IMR-90 (cell line): Measurements from ENCODE around the gene DIP2A. TPM values are rescaled to one million over a fixed set of nuclear protein-coding genes. Genes with fewer than 3 reads are reported as not detected.

Experiments
- ATAC-seq: fragments of 200-7000 bp; cut with Tn5 transposase; 2 replicates; pipeline ENCODE4 v1.9.1; 2020; ENCODE audit warnings: low read depth, mild to moderate bottlenecking, moderate library complexity
- BruUV-seq: library from RNA; stranded (reverse); fragments of 400-500 nt; replicated peaks from 2 replicates; lab custom pipeline; 2021; lab: Mats Ljungman, UMichigan
- CTCF ChIA-PET: fragments of 300-600 bp; formaldehyde crosslinking; extraction: SDS; loops from one replicate; lab custom pipeline; 2021; ENCODE audit warnings: antibody characterized with exemption; lab: Yijun Ruan, JAX
- POLR2A ChIA-PET: fragments of 300-600 bp; sonication (Branson Sonifier 250); formaldehyde crosslinking; loops from one replicate; lab custom pipeline; 2022; ENCODE audit warnings: antibody characterized with exemption; ENCODE audit not compliant: unreplicated experiment; lab: Charles Lee
- DNase-seq: peaks from one replicate; pipeline ENCODE4 v3.0.0; 2013
- H2AFZ ChIP-seq: replicated peaks from 2 replicates; pipeline ENCODE3; 2013; ENCODE audit warnings: low read length, mild to moderate bottlenecking; ENCODE audit not compliant: poor library complexity
- H2AK5ac ChIP-seq: 2 replicates; pipeline ENCODE4 v1.6.1; 2013; ENCODE audit warnings: low read depth, low read length, inconsistent platforms
- H2AK9ac ChIP-seq: replicated peaks from 2 replicates; pipeline ENCODE3; 2013; ENCODE audit warnings: mild to moderate bottlenecking, low read depth, low read length, moderate library complexity; ENCODE audit not compliant: poor library complexity
- H2BK120ac ChIP-seq: 2 replicates; pipeline ENCODE4 v1.6.1; 2013; ENCODE audit warnings: low read depth, low read length, inconsistent platforms
- H2BK15ac ChIP-seq: 3 replicates; pipeline ENCODE4 v1.6.1; 2013; ENCODE audit warnings: low read depth, low read length, inconsistent platforms
- H2BK20ac ChIP-seq: 2 replicates; pipeline ENCODE4 v1.6.1; 2013; ENCODE audit warnings: low read depth, mild to moderate bottlenecking, inconsistent platforms, low read length, moderate library complexity
- H2BK5ac ChIP-seq: 2 replicates; pipeline ENCODE4 v1.6.1; 2013; ENCODE audit warnings: mild to moderate bottlenecking, low read depth, low read length, inconsistent platforms; ENCODE audit not compliant: poor library complexity, severe bottlenecking
- H3K14ac ChIP-seq: replicated peaks from 2 replicates; pipeline ENCODE4 v1.6.1; 2013; ENCODE audit warnings: low read depth, low read length, inconsistent platforms
- H3K18ac ChIP-seq: 2 replicates; pipeline ENCODE4 v1.6.1; 2013; ENCODE audit warnings: low read depth, low read length, control low read depth
- H3K23ac ChIP-seq: 2 replicates; pipeline ENCODE4 v1.6.1; 2013; ENCODE audit warnings: low read depth, low read length, inconsistent platforms
- H3K27ac ChIP-seq: 2 replicates; pipeline ENCODE4 v1.5.1; 2013; ENCODE audit warnings: mild to moderate bottlenecking, control low read depth, low read length; ENCODE audit not compliant: insufficient read depth
- H3K27me3 ChIP-seq: 2 replicates; pipeline ENCODE4 v1.6.1; 2013; ENCODE audit warnings: low read length; ENCODE audit not compliant: control insufficient read depth, insufficient read depth
- H3K36me3 ChIP-seq: 2 replicates; pipeline ENCODE4 v1.6.1; 2013; ENCODE audit warnings: low read length, mixed read lengths; ENCODE audit not compliant: control insufficient read depth, insufficient read depth
- H3K4ac ChIP-seq: 2 replicates; pipeline ENCODE4 v1.6.1; 2013; ENCODE audit warnings: low read depth, low read length, inconsistent platforms
- H3K4me1 ChIP-seq: 2 replicates; pipeline ENCODE4 v1.6.1; 2013; ENCODE audit warnings: low read length, mixed read lengths; ENCODE audit not compliant: control insufficient read depth, insufficient read depth
- H3K4me2 ChIP-seq: 2 replicates; pipeline ENCODE4 v1.6.1; 2013; ENCODE audit warnings: low read depth, mild to moderate bottlenecking, control low read depth, low read length, moderate library complexity
- H3K4me3 ChIP-seq: 2 replicates; pipeline ENCODE4 v1.5.1; 2013; ENCODE audit warnings: low read depth, mild to moderate bottlenecking, control low read depth, low read length, moderate library complexity; ENCODE audit not compliant: insufficient read depth
- H3K56ac ChIP-seq: 2 replicates; pipeline ENCODE4 v1.6.1; 2013; ENCODE audit warnings: low read length, inconsistent platforms; ENCODE audit not compliant: insufficient read depth; ENCODE audit errors: extremely low read depth
- H3K79me1 ChIP-seq, 2 experiments: 2 replicates each; pipeline ENCODE4 v1.6.1; 2013; ENCODE audit warnings: low read length in 2 of 2, inconsistent platforms in 1 of 2, low read depth in 1 of 2
- H3K9ac ChIP-seq: 2 replicates; pipeline ENCODE4 v1.6.1; 2013; ENCODE audit warnings: low read depth, low read length, control low read depth
- H3K9me1 ChIP-seq: 2 replicates; pipeline ENCODE4 v1.6.1; 2013; ENCODE audit warnings: low read length, inconsistent platforms; ENCODE audit not compliant: insufficient read depth
- H3K9me3 ChIP-seq: 2 replicates; pipeline ENCODE4 v1.6.1; 2013; ENCODE audit warnings: low read length; ENCODE audit not compliant: control insufficient read depth, insufficient read depth
- H4K20me1 ChIP-seq: 2 replicates; pipeline ENCODE4 v1.6.1; 2013; ENCODE audit warnings: low read length, inconsistent platforms; ENCODE audit not compliant: insufficient read depth
- H4K5ac ChIP-seq: 2 replicates; pipeline ENCODE4 v1.6.1; 2013; ENCODE audit warnings: mild to moderate bottlenecking, low read depth, low read length, control low read depth
- H4K8ac ChIP-seq, 2 experiments: 2 replicates each; pipeline ENCODE4 v1.6.1; 2013; ENCODE audit warnings: low read depth in 2 of 2, low read length in 2 of 2, control low read depth in 1 of 2, inconsistent platforms in 1 of 2
- H4K91ac ChIP-seq: 2 replicates; pipeline ENCODE4 v1.6.1; 2013; ENCODE audit warnings: low read depth, low read length, inconsistent platforms; ENCODE audit not compliant: insufficient read depth
- CEBPB ChIP-seq: IDR thresholded peaks from 2 replicates; pipeline ENCODE4 v1.6.1; 2012; ENCODE audit warnings: low read depth, low read length, improper control_type of control experiment
- CHD1 ChIP-seq: IDR thresholded peaks from 2 replicates; pipeline ENCODE4 v1.6.1; 2012; ENCODE audit warnings: low read depth, low read length, improper control_type of control experiment
- FOS ChIP-seq: fragments of 150-350 bp; IDR thresholded peaks from 2 replicates; pipeline ENCODE4 v1.6.1; 2016; ENCODE audit warnings: low read depth, low read length
- MAFK ChIP-seq: IDR thresholded peaks from 2 replicates; pipeline ENCODE4 v1.6.1; 2012; ENCODE audit warnings: low read depth, low read length, improper control_type of control experiment
- MXI1 ChIP-seq: IDR thresholded peaks from 2 replicates; pipeline ENCODE4 v1.6.1; 2012; ENCODE audit warnings: low read depth, mild to moderate bottlenecking, low read length, moderate library complexity, borderline replicate concordance
- RAD21 ChIP-seq: IDR thresholded peaks from 2 replicates; pipeline ENCODE4 v1.6.1; 2012; ENCODE audit warnings: low read length, improper control_type of control experiment
- RCOR1 ChIP-seq: IDR thresholded peaks from 2 replicates; pipeline ENCODE4 v1.6.1; 2012; ENCODE audit warnings: mild to moderate bottlenecking, low read length, improper control_type of control experiment; ENCODE audit not compliant: insufficient replicate concordance
- WGBS, 2 experiments: methylation state at CpG; one replicate each; pipeline versions ENCODE4 v1.1.5 to v1.1.7; 2013; ENCODE audit warnings: missing lambda C conversion rate in 2 of 2; ENCODE audit not compliant: insufficient read length in 1 of 2; ENCODE audit errors: extremely low coverage in 2 of 2; 5-methylcytosine and 5-hydroxymethylcytosine counted together
- dilution Hi-C: fragments of 300-500 bp; cut with HindIII; formaldehyde crosslinking; loops from one replicate; pipeline ENCODE4 v1.14.3; 2018; ENCODE audit warnings: low sequenced_read_pairs; ENCODE audit not compliant: unreplicated experiment
- in situ Hi-C: fragments of 300-500 bp; cut with MboI; formaldehyde crosslinking; loops from 3 replicates; pipeline ENCODE4 v1.14.3; 2019; ENCODE audit warnings: low sequenced_read_pairs, inconsistent platforms, mixed read lengths
- intact Hi-C: fragments of 100-400 bp; cut with micrococcal nuclease; formaldehyde crosslinking; loops from 2 replicates; pipeline ENCODE4 v1.10.0; 2022
- polyA plus RNA-seq, 3 experiments: library from polyadenylated mRNA; depleted of rRNA; stranded (reverse); fragments of >200 nt; gene quantifications; 2 replicates each; pipeline ENCODE4 v1.2.3, GENCODE V29; 2012; ENCODE audit warnings: low replicate concordance in 1 of 3
- total RNA-seq: library from RNA; depleted of rRNA; stranded (reverse); fragments of >200 nt; gene quantifications from 2 replicates; pipeline ENCODE4 v1.2.3, GENCODE V29; 2012
- TF ChIP-seq, protein P1 (sequence below): conservative IDR thresholded peaks from 2 replicates; pipeline ENCODE4 v1.5.1; 2012; ENCODE audit warnings: mild to moderate bottlenecking, low read depth, low read length, improper control_type of control experiment

DIP2A gene
- total and polyA plus RNA-seq, 2 of the 4 experiments (the other 2 are of a cell fraction) = 17.9 to 24.3 TPM

DNA sequence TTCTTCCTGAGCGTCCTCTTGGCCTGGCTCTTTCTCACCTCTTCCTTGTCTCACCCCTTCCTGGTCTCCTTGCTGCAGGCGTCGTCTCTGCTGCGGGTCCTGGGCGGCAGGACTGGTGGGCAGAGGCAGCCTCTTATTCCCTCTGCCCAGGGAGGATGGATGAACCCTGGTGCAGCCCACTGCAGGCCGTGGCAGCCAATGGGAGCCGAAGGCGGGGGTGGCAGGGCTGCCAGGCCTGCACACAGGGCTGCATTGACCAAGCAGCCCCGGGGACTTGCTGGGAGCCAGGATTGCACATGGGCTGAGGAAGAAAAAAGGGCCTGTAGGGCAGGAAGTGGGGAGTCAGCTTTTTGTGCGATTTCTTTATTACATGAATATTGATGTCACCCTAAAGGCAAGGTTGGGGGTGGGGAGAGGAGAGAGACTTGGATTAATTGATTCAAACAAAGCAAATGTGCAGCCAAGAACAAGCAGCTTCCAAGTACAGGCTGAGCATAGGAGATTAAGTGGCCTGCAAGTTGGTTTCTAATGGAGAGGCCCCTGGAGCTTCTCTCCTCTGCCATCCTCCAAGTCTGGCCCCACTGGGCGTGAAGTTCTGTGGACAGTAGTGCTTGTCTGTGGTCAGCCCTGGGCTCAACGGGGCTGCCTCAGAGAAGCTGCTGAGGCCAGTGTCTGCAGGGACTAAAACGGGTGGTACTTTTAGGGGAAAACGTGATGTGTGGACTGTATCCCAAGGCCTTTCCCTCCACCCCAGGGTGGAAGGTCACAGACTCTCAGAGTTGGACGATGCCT is 146.5 kb downstream of the DIP2A start, which contains the start of gene S100B:
TSS of gene S100B (minus strand) at position 108 of the 792 bp plus-strand sequence. CDS start 2,667 bp downstream, outside the sequence.
- WGBS, 2 experiments = 65% methylated on average over 5 of the region's 15 CpGs; no CpG with 5 or more reads in 1 of the 2 experiments
- POLR2A ChIA-PET = no interaction called here
- BruUV-seq = no TSS peak

More for the DNA sequence above, 146.5 kb downstream of the DIP2A start, which contains the start of gene S100B:
- Histone ChIP-seq H3K79me1 (no peaks in the 10 kb centered on the region), H2BK15ac (no peak within 1 kb of the TSS), H3K4me2 (no peak within 1 kb of the TSS), H3K9ac (no peak within 1 kb of the TSS), H2BK120ac (no peak within 1 kb of the TSS), H3K14ac (no peak within 1 kb of the TSS), H3K4me3 (no peak within 1 kb of the TSS), H3K27ac (no peak within 1 kb of the TSS), H3K9me3 (0 out of 2 replicates have a peak, but pooled peaks cover 4% of the 10 kb centered on the region), H3K36me3 (no peaks in the 10 kb centered on the region), H2AK9ac (no peak within 1 kb of the TSS), H3K4me1 (no peaks in the 10 kb centered on the region), H4K91ac (no peak within 1 kb of the TSS), H3K56ac (no peak within 1 kb of the TSS), H3K27me3 (peaks cover 30% of the 10 kb centered on the region), H4K20me1 (no peaks in the 10 kb centered on the region), H3K9me1 (no peaks in the 10 kb centered on the region), H3K18ac (no peak within 1 kb of the TSS), H2BK5ac (no peak within 1 kb of the TSS), H3K4ac (no peak within 1 kb of the TSS), H4K5ac (no peak within 1 kb of the TSS), H2AFZ (no peak within 1 kb of the TSS), H2BK20ac (no peak within 1 kb of the TSS), H4K8ac (no peak within 1 kb of the TSS), H3K23ac (no peak within 1 kb of the TSS), H2AK5ac (no peak within 1 kb of the TSS)
- intact Hi-C loops (no loop called here), in situ Hi-C loops (no loop called here), dilution Hi-C loops (no loop called here)
- ATAC-seq (peak; percentile 70; the same call in 1 of the 2 replicates), DNase-seq (no peak)
- TF ChIP-seq CHD1 (no peak), RCOR1 (no peak), CEBPB (no peak), MXI1 (no peak), RAD21 (no peak), MAFK (no peak), FOS (no peak)
- TF ChIP-seq, protein P1, sequence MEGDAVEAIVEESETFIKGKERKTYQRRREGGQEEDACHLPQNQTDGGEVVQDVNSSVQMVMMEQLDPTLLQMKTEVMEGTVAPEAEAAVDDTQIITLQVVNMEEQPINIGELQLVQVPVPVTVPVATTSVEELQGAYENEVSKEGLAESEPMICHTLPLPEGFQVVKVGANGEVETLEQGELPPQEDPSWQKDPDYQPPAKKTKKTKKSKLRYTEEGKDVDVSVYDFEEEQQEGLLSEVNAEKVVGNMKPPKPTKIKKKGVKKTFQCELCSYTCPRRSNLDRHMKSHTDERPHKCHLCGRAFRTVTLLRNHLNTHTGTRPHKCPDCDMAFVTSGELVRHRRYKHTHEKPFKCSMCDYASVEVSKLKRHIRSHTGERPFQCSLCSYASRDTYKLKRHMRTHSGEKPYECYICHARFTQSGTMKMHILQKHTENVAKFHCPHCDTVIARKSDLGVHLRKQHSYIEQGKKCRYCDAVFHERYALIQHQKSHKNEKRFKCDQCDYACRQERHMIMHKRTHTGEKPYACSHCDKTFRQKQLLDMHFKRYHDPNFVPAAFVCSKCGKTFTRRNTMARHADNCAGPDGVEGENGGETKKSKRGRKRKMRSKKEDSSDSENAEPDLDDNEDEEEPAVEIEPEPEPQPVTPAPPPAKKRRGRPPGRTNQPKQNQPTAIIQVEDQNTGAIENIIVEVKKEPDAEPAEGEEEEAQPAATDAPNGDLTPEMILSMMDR = no peak
- CTCF ChIA-PET = no interaction called here
